IMR-90 (cell line): ENCODE data around the gene COG8. TPM values are rescaled to one million over a fixed set of nuclear protein-coding genes. Genes with fewer than 3 reads are reported as not detected.

Experiments
- ATAC-seq: fragments of 200-7000 bp; cut with Tn5 transposase; 2 replicates; pipeline ENCODE4 v1.9.1; 2020; ENCODE audit warnings: low read depth, mild to moderate bottlenecking, moderate library complexity
- BruUV-seq: library from RNA; stranded (reverse); fragments of 400-500 nt; replicated peaks from 2 replicates; lab custom pipeline; 2021; lab: Mats Ljungman, UMichigan
- CTCF ChIA-PET: fragments of 300-600 bp; formaldehyde crosslinking; extraction: SDS; loops from one replicate; lab custom pipeline; 2021; ENCODE audit warnings: antibody characterized with exemption; lab: Yijun Ruan, JAX
- POLR2A ChIA-PET: fragments of 300-600 bp; sonication (Branson Sonifier 250); formaldehyde crosslinking; loops from one replicate; lab custom pipeline; 2022; ENCODE audit warnings: antibody characterized with exemption; ENCODE audit not compliant: unreplicated experiment; lab: Charles Lee
- DNase-seq: peaks from one replicate; pipeline ENCODE4 v3.0.0; 2013
- H2AFZ ChIP-seq: replicated peaks from 2 replicates; pipeline ENCODE3; 2013; ENCODE audit warnings: low read length, mild to moderate bottlenecking; ENCODE audit not compliant: poor library complexity
- H2AK5ac ChIP-seq: 2 replicates; pipeline ENCODE4 v1.6.1; 2013; ENCODE audit warnings: low read depth, low read length, inconsistent platforms
- H2AK9ac ChIP-seq: replicated peaks from 2 replicates; pipeline ENCODE3; 2013; ENCODE audit warnings: mild to moderate bottlenecking, low read depth, low read length, moderate library complexity; ENCODE audit not compliant: poor library complexity
- H2BK120ac ChIP-seq: 2 replicates; pipeline ENCODE4 v1.6.1; 2013; ENCODE audit warnings: low read depth, low read length, inconsistent platforms
- H2BK15ac ChIP-seq: 3 replicates; pipeline ENCODE4 v1.6.1; 2013; ENCODE audit warnings: low read depth, low read length, inconsistent platforms
- H2BK20ac ChIP-seq: 2 replicates; pipeline ENCODE4 v1.6.1; 2013; ENCODE audit warnings: low read depth, mild to moderate bottlenecking, inconsistent platforms, low read length, moderate library complexity
- H2BK5ac ChIP-seq: 2 replicates; pipeline ENCODE4 v1.6.1; 2013; ENCODE audit warnings: mild to moderate bottlenecking, low read depth, low read length, inconsistent platforms; ENCODE audit not compliant: poor library complexity, severe bottlenecking
- H3K14ac ChIP-seq: replicated peaks from 2 replicates; pipeline ENCODE4 v1.6.1; 2013; ENCODE audit warnings: low read depth, low read length, inconsistent platforms
- H3K18ac ChIP-seq: 2 replicates; pipeline ENCODE4 v1.6.1; 2013; ENCODE audit warnings: low read depth, low read length, control low read depth
- H3K23ac ChIP-seq: 2 replicates; pipeline ENCODE4 v1.6.1; 2013; ENCODE audit warnings: low read depth, low read length, inconsistent platforms
- H3K27ac ChIP-seq: 2 replicates; pipeline ENCODE4 v1.5.1; 2013; ENCODE audit warnings: mild to moderate bottlenecking, control low read depth, low read length; ENCODE audit not compliant: insufficient read depth
- H3K27me3 ChIP-seq: 2 replicates; pipeline ENCODE4 v1.6.1; 2013; ENCODE audit warnings: low read length; ENCODE audit not compliant: control insufficient read depth, insufficient read depth
- H3K36me3 ChIP-seq: 2 replicates; pipeline ENCODE4 v1.6.1; 2013; ENCODE audit warnings: low read length, mixed read lengths; ENCODE audit not compliant: control insufficient read depth, insufficient read depth
- H3K4ac ChIP-seq: 2 replicates; pipeline ENCODE4 v1.6.1; 2013; ENCODE audit warnings: low read depth, low read length, inconsistent platforms
- H3K4me1 ChIP-seq: 2 replicates; pipeline ENCODE4 v1.6.1; 2013; ENCODE audit warnings: low read length, mixed read lengths; ENCODE audit not compliant: control insufficient read depth, insufficient read depth
- H3K4me2 ChIP-seq: 2 replicates; pipeline ENCODE4 v1.6.1; 2013; ENCODE audit warnings: low read depth, mild to moderate bottlenecking, control low read depth, low read length, moderate library complexity
- H3K4me3 ChIP-seq: 2 replicates; pipeline ENCODE4 v1.5.1; 2013; ENCODE audit warnings: low read depth, mild to moderate bottlenecking, control low read depth, low read length, moderate library complexity; ENCODE audit not compliant: insufficient read depth
- H3K56ac ChIP-seq: 2 replicates; pipeline ENCODE4 v1.6.1; 2013; ENCODE audit warnings: low read length, inconsistent platforms; ENCODE audit not compliant: insufficient read depth; ENCODE audit errors: extremely low read depth
- H3K79me1 ChIP-seq, 2 experiments: 2 replicates each; pipeline ENCODE4 v1.6.1; 2013; ENCODE audit warnings: low read length in 2 of 2, inconsistent platforms in 1 of 2, low read depth in 1 of 2
- H3K9ac ChIP-seq: 2 replicates; pipeline ENCODE4 v1.6.1; 2013; ENCODE audit warnings: low read depth, low read length, control low read depth
- H3K9me1 ChIP-seq: 2 replicates; pipeline ENCODE4 v1.6.1; 2013; ENCODE audit warnings: low read length, inconsistent platforms; ENCODE audit not compliant: insufficient read depth
- H3K9me3 ChIP-seq: 2 replicates; pipeline ENCODE4 v1.6.1; 2013; ENCODE audit warnings: low read length; ENCODE audit not compliant: control insufficient read depth, insufficient read depth
- H4K20me1 ChIP-seq: 2 replicates; pipeline ENCODE4 v1.6.1; 2013; ENCODE audit warnings: low read length, inconsistent platforms; ENCODE audit not compliant: insufficient read depth
- H4K5ac ChIP-seq: 2 replicates; pipeline ENCODE4 v1.6.1; 2013; ENCODE audit warnings: mild to moderate bottlenecking, low read depth, low read length, control low read depth
- H4K8ac ChIP-seq, 2 experiments: 2 replicates each; pipeline ENCODE4 v1.6.1; 2013; ENCODE audit warnings: low read depth in 2 of 2, low read length in 2 of 2, control low read depth in 1 of 2, inconsistent platforms in 1 of 2
- H4K91ac ChIP-seq: 2 replicates; pipeline ENCODE4 v1.6.1; 2013; ENCODE audit warnings: low read depth, low read length, inconsistent platforms; ENCODE audit not compliant: insufficient read depth
- CEBPB ChIP-seq: IDR thresholded peaks from 2 replicates; pipeline ENCODE4 v1.6.1; 2012; ENCODE audit warnings: low read depth, low read length, improper control_type of control experiment
- CHD1 ChIP-seq: IDR thresholded peaks from 2 replicates; pipeline ENCODE4 v1.6.1; 2012; ENCODE audit warnings: low read depth, low read length, improper control_type of control experiment
- MAFK ChIP-seq: IDR thresholded peaks from 2 replicates; pipeline ENCODE4 v1.6.1; 2012; ENCODE audit warnings: low read depth, low read length, improper control_type of control experiment
- MAZ ChIP-seq: IDR thresholded peaks from 2 replicates; pipeline ENCODE4 v1.6.1; 2012; ENCODE audit warnings: low read depth, mild to moderate bottlenecking, low read length, improper control_type of control experiment, moderate library complexity, borderline replicate concordance
- MXI1 ChIP-seq: IDR thresholded peaks from 2 replicates; pipeline ENCODE4 v1.6.1; 2012; ENCODE audit warnings: low read depth, mild to moderate bottlenecking, low read length, moderate library complexity, borderline replicate concordance
- RAD21 ChIP-seq: IDR thresholded peaks from 2 replicates; pipeline ENCODE4 v1.6.1; 2012; ENCODE audit warnings: low read length, improper control_type of control experiment
- RCOR1 ChIP-seq: IDR thresholded peaks from 2 replicates; pipeline ENCODE4 v1.6.1; 2012; ENCODE audit warnings: mild to moderate bottlenecking, low read length, improper control_type of control experiment; ENCODE audit not compliant: insufficient replicate concordance
- whole genome bisulfite sequencing, 2 experiments: methylation state at CpG; one replicate each; pipeline versions ENCODE4 v1.1.5 to v1.1.7; 2013; ENCODE audit warnings: missing lambda C conversion rate in 2 of 2; ENCODE audit not compliant: insufficient read length in 1 of 2; ENCODE audit errors: extremely low coverage in 2 of 2; 5-methylcytosine and 5-hydroxymethylcytosine counted together
- dilution Hi-C: fragments of 300-500 bp; cut with HindIII; formaldehyde crosslinking; loops from one replicate; pipeline ENCODE4 v1.14.3; 2018; ENCODE audit warnings: low sequenced_read_pairs; ENCODE audit not compliant: unreplicated experiment
- in situ Hi-C: fragments of 300-500 bp; cut with MboI; formaldehyde crosslinking; loops from 3 replicates; pipeline ENCODE4 v1.14.3; 2019; ENCODE audit warnings: low sequenced_read_pairs, inconsistent platforms, mixed read lengths
- intact Hi-C: fragments of 100-400 bp; cut with micrococcal nuclease; formaldehyde crosslinking; loops from 2 replicates; pipeline ENCODE4 v1.10.0; 2022
- polyA plus RNA-seq, 3 experiments: library from polyadenylated mRNA; depleted of rRNA; stranded (reverse); fragments of >200 nt; gene quantifications; 2 replicates each; pipeline ENCODE4 v1.2.3, GENCODE V29; 2012; ENCODE audit warnings: low replicate concordance in 1 of 3
- total RNA-seq: library from RNA; depleted of rRNA; stranded (reverse); fragments of >200 nt; gene quantifications from 2 replicates; pipeline ENCODE4 v1.2.3, GENCODE V29; 2012

The COG8 gene
- total and polyA plus RNA-seq, 2 of the 4 experiments (the other 2 are of a cell fraction) = 23.4 to 26.2 TPM

- H3K27me3 ChIP-seq = no peaks in the 10 kb centered on the region
- H3K27ac ChIP-seq = no peak overlapping the region
- intact Hi-C loops (no loop called here), dilution Hi-C loops (no loop called here), in situ Hi-C loops (no loop called here)
- no peak overlapping the region for H2BK20ac ChIP-seq
- no peak overlapping the region for H2AK9ac ChIP-seq
- H3K23ac ChIP-seq = no peak overlapping the region
- H3K4me1 ChIP-seq = no peaks in the 10 kb centered on the region
- no peak overlapping the region for H4K8ac ChIP-seq
- no peak overlapping the region for H2BK120ac ChIP-seq
- peak; percentile 6 for DNase-seq
- CTCF ChIA-PET = no interaction called here
- H2AK5ac ChIP-seq = no peak overlapping the region
- no peak overlapping the region for H3K4me3 ChIP-seq
- no peak overlapping the region for H3K4ac ChIP-seq
- no peak overlapping the region for H2BK15ac ChIP-seq
- no peak overlapping the region for H2BK5ac ChIP-seq
- POLR2A ChIA-PET = interaction anchor here (0.5 to 0.6 kb wide), 3 partner anchors 17 to 286 kb away, joined by 3 to 7 read pairs (median 4); no protein-coding TSS in a partner anchor
- no peak overlapping the region for H3K9ac ChIP-seq
- no TSS peak for BruUV-seq
- no peak overlapping the region for H3K18ac ChIP-seq
- peaks cover 18% of the 10 kb centered on the region for H3K36me3 ChIP-seq
- no CpG with 5 or more reads among the region's 1 CpG for WGBS, 2 experiments
- TF ChIP-seq MXI1 (no peak), CEBPB (no peak), RAD21 (no peak), MAZ (no peak), RCOR1 (no peak), CHD1 (no peak), MAFK (no peak)
- no peak overlapping the region for H3K56ac ChIP-seq
- peaks cover 2% of the 10 kb centered on the region for H3K9me1 ChIP-seq
- no peak overlapping the region for H3K14ac ChIP-seq
- H4K5ac ChIP-seq = no peak overlapping the region
- H2AFZ ChIP-seq = no peak overlapping the region
- 0 out of 2 replicates have a peak, but pooled peaks cover 1% of the 10 kb centered on the region for H4K20me1 ChIP-seq
- no peak for ATAC-seq
- peaks cover 28 to 42% of the 10 kb centered on the region in 2 experiments for H3K79me1 ChIP-seq
- H4K91ac ChIP-seq = no peak overlapping the region
- H3K4me2 ChIP-seq = no peak overlapping the region
- no peaks in the 10 kb centered on the region for H3K9me3 ChIP-seq
Observed at GRCh38 chr16:69378760-69379159, 39.4 kb upstream of the COG8 start.
